Measurements from ENCODE around the gene TMPRSS12. TPM values are rescaled to one million over a fixed set of nuclear protein-coding genes. Genes with fewer than 3 reads are reported as not detected.
"Not testable (repeated sequence)": the region's sequence is repeated elsewhere in the genome, so short reads cannot be mapped to it uniquely, and the experiment has no call there.

TMPRSS12 gene
- total RNA-seq, 3 donors from 2014 or later (not counting 1 experiment from before 2014, with no cell fraction given) = not detected

- 85% methylated on average over 3 of the region's 7 CpGs for WGBS (ENCODE audit: insufficient coverage)
- H3K4me1 ChIP-seq (ENCODE audit: control insufficient read depth, insufficient read depth, low read length) = no peaks in the 10 kb centered on the region
- H3K27me3 ChIP-seq (ENCODE audit: control insufficient read depth, insufficient read depth, low read length) = no peaks in the 10 kb centered on the region
- no peaks in the 10 kb centered on the region for H3K36me3 ChIP-seq (ENCODE audit: control insufficient read depth, insufficient read depth, low read length)
- H3K4me3 Mint-ChIP-seq = no peak overlapping the region
- H3K9me3 Mint-ChIP-seq = no peaks in the 10 kb centered on the region
- DNase-seq = no peak
- TF ChIP-seq CTCF (IDR thresholded peaks at IDR 0.05) = no peak
- H3K27ac ChIP-seq (ENCODE audit: low read length) = no peak overlapping the region
- peaks cover 15 to 20% of the 10 kb centered on the region in 2 donors for H3K27me3 Mint-ChIP-seq (ENCODE audit: low read depth in 2 of 2)
- H3K9me3 ChIP-seq (ENCODE audit: control insufficient read depth, insufficient read depth, low read length) = no peaks in the 10 kb centered on the region
- no peak for ATAC-seq
- H3K4me1 Mint-ChIP-seq = no peaks in the 10 kb centered on the region
- intact Hi-C loops (cut with micrococcal nuclease) = no loop called here
- H3K36me3 Mint-ChIP-seq = no peaks in the 10 kb centered on the region
- no peak overlapping the region for H3K27ac Mint-ChIP-seq
- no peak overlapping the region for H3K4me3 ChIP-seq (ENCODE audit: low read length)
Observed at GRCh38 chr12:50841716-50842531, 802 bp upstream of the TMPRSS12 start.

GRCh38 chr12:50845021-50845647 lies 2.4 kb downstream of the TMPRSS12 start:
- H3K27ac Mint-ChIP-seq = no peak overlapping the region

GRCh38 chr12:50848963-50849362 lies 6.2 kb downstream of the TMPRSS12 start:
- ATAC-seq (no peak), DNase-seq (no peak)
- H3K9me3 ChIP-seq (ENCODE audit: control insufficient read depth, insufficient read depth, low read length) = no peaks in the 10 kb centered on the region
- H3K4me3 ChIP-seq (ENCODE audit: low read length) = no peak overlapping the region
- no peak for TF ChIP-seq CTCF (IDR thresholded peaks at IDR 0.05)
- H3K27ac ChIP-seq (ENCODE audit: low read length) = no peak overlapping the region
- Mint-ChIP-seq H3K4me3 (no peak overlapping the region), H3K9me3 (no peaks in the 10 kb centered on the region), H3K36me3 (no peaks in the 10 kb centered on the region), H3K27me3 (ENCODE audit: low read depth in 2 of 2) (peaks cover 24 to 25% of the 10 kb centered on the region in 2 donors), H3K4me1 (no peaks in the 10 kb centered on the region), H3K27ac (no peak overlapping the region)
- 100% methylated on average over 1 of the region's 2 CpGs for WGBS (ENCODE audit: insufficient coverage)
- intact Hi-C loops (cut with micrococcal nuclease) = no loop called here
- no peaks in the 10 kb centered on the region for H3K36me3 ChIP-seq (ENCODE audit: control insufficient read depth, insufficient read depth, low read length)
- H3K27me3 ChIP-seq (ENCODE audit: control insufficient read depth, insufficient read depth, low read length) = peaks cover 4% of the 10 kb centered on the region
- no peaks in the 10 kb centered on the region for H3K4me1 ChIP-seq (ENCODE audit: control insufficient read depth, insufficient read depth, low read length)

More at GRCh38 chr12:50845021-50845647, 2.4 kb downstream of the TMPRSS12 start:
- H3K4me3 ChIP-seq (ENCODE audit: low read length) = no peak overlapping the region
- H3K27ac ChIP-seq (ENCODE audit: low read length) = no peak overlapping the region
- TF ChIP-seq CTCF (IDR thresholded peaks at IDR 0.05) = no peak
- DNase-seq (no peak), ATAC-seq (no peak)
- no peaks in the 10 kb centered on the region for H3K4me1 ChIP-seq (ENCODE audit: control insufficient read depth, insufficient read depth, low read length)
- Mint-ChIP-seq H3K4me1 (no peaks in the 10 kb centered on the region), H3K4me3 (no peak overlapping the region), H3K27me3 (ENCODE audit: low read depth in 2 of 2) (peaks cover 13 to 20% of the 10 kb centered on the region in 2 donors), H3K9me3 (no peaks in the 10 kb centered on the region), H3K36me3 (no peaks in the 10 kb centered on the region)
- no peaks in the 10 kb centered on the region for H3K9me3 ChIP-seq (ENCODE audit: control insufficient read depth, insufficient read depth, low read length)
- intact Hi-C loops (cut with micrococcal nuclease) = no loop called here
- H3K27me3 ChIP-seq (ENCODE audit: control insufficient read depth, insufficient read depth, low read length) = no peaks in the 10 kb centered on the region
- H3K36me3 ChIP-seq (ENCODE audit: control insufficient read depth, insufficient read depth, low read length) = no peaks in the 10 kb centered on the region

- H3K9me3 Mint-ChIP-seq; H3K9me3 ChIP-seq (ENCODE audit: control insufficient read depth, insufficient read depth, low read length); DNase-seq; H3K4me1 Mint-ChIP-seq; ATAC-seq; intact Hi-C loops (cut with micrococcal nuclease); H3K4me3 Mint-ChIP-seq; H3K27ac Mint-ChIP-seq; H3K4me1 ChIP-seq (ENCODE audit: control insufficient read depth, insufficient read depth, low read length); H3K27ac ChIP-seq (ENCODE audit: low read length); H3K27me3 ChIP-seq (ENCODE audit: control insufficient read depth, insufficient read depth, low read length); H3K36me3 Mint-ChIP-seq; H3K4me3 ChIP-seq (ENCODE audit: low read length); H3K36me3 ChIP-seq (ENCODE audit: control insufficient read depth, insufficient read depth, low read length): not testable (repeated sequence)
- H3K27me3 Mint-ChIP-seq (ENCODE audit: low read depth in 2 of 2) = peaks cover 16 to 24% of the 10 kb centered on the region in 2 donors
- WGBS (ENCODE audit: insufficient coverage) = 100% methylated on average over 1 of the region's 1 CpG
Observed at GRCh38 chr12:50855218-50855617, 12.5 kb downstream of the TMPRSS12 start.

- peaks cover 16 to 24% of the 10 kb centered on the region in 2 donors for H3K27me3 Mint-ChIP-seq (ENCODE audit: low read depth in 2 of 2)
- H3K4me3 ChIP-seq (ENCODE audit: low read length); H3K9me3 ChIP-seq (ENCODE audit: control insufficient read depth, insufficient read depth, low read length); DNase-seq; H3K27me3 ChIP-seq (ENCODE audit: control insufficient read depth, insufficient read depth, low read length); H3K27ac Mint-ChIP-seq; H3K9me3 Mint-ChIP-seq; H3K4me3 Mint-ChIP-seq; H3K36me3 ChIP-seq (ENCODE audit: control insufficient read depth, insufficient read depth, low read length); H3K27ac ChIP-seq (ENCODE audit: low read length); intact Hi-C loops (cut with micrococcal nuclease); ATAC-seq; H3K36me3 Mint-ChIP-seq; H3K4me1 Mint-ChIP-seq; H3K4me1 ChIP-seq (ENCODE audit: control insufficient read depth, insufficient read depth, low read length): not testable (repeated sequence)
- WGBS (ENCODE audit: insufficient coverage) = 93% methylated on average over 2 of the region's 2 CpGs
Observed at GRCh38 chr12:50855679-50856078, 13.0 kb downstream of the TMPRSS12 start.
